Measurements from ENCODE around the gene SPEF1.

SPEF1 gene

GRCh38 chr20:3728876-3729275 lies 52.4 kb downstream of the SPEF1 start:
- no peak for DNase-seq

DNA sequence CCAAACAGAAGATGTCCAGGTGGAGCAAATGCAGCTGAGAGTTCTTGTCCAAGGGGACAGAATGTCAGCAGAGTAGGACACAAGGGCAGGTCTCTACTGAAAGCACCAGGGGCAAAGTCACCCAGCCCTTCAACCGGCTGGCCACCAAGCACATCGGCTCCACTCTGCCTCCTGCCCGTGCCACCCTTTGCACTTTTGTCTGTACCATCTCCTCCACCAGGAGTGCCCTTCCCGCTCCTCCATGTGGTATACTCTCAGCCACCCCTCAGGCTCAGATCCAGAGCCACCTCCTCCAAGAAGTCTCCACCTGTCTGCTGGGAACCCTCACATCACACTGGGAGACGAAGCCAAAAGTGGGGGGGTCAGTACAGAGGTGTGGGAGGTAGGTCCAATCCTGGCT lies 52.9 kb downstream of the SPEF1 start:
- DNase-seq, result no peak

Measured in AML-193 (cell line).